Endothelial cell of umbilical vein (primary cell): Measurements from ENCODE around the gene PRKAG1.

ENCODE experiments used
- CTCF ChIP-seq, 2 donors: IDR thresholded peaks; 1 replicate in 1 of 2; 2 replicates in 1 of 2; pipeline ENCODE4 v1.5.1; 2011; ENCODE audit warnings: low read length in 2 of 2, mild to moderate bottlenecking in 2 of 2, moderate library complexity in 2 of 2, control low read depth in 1 of 2, inconsistent platforms in 1 of 2, low read depth in 1 of 2; ENCODE audit not compliant: insufficient read depth in 1 of 2; ENCODE audit errors: extremely low read depth in 1 of 2
- GATA2 ChIP-seq: IDR thresholded peaks from 2 replicates; pipeline ENCODE4 v1.7.0; 2011; ENCODE audit warnings: low read depth, mild to moderate bottlenecking, moderate library complexity, mixed read lengths, low read length; ENCODE audit not compliant: insufficient read length, insufficient read depth
- POLR2A ChIP-seq: IDR thresholded peaks from 2 replicates; pipeline ENCODE4 v1.6.1; 2012; ENCODE audit warnings: low read depth, mild to moderate bottlenecking, control low read depth, low read length
- POLR2AphosphoS5 ChIP-seq: IDR thresholded peaks from 2 replicates; pipeline ENCODE4 v1.6.1; 2012; ENCODE audit warnings: low read depth, mild to moderate bottlenecking, control low read depth, low read length, moderate library complexity; ENCODE audit not compliant: insufficient read depth

- TF ChIP-seq CTCF (IDR thresholded peaks at IDR 0.05; ENCODE audit: extremely low read depth in 1 of 2, insufficient read depth in 1 of 2, low read depth in 1 of 2, low read length in 2 of 2) (no peak), POLR2A (no peak), POLR2AphosphoS5 (no peak), GATA2 (no peak)
These were observed 60.6 kb downstream of the PRKAG1 start for GRCh38 chr12:48958049-48958388.
